Suppressor macrophage treated with lipopolysaccharide for 4 hours (primary cell): Measurements from ENCODE around the gene RBFOX2.

Experiments used
- DNase-seq: peaks from one replicate; pipeline ENCODE4 v3.0.0-alpha.2; 2020

RBFOX2 gene

GRCh38 chr22:35854334-35854733 lies 174.3 kb downstream of the RBFOX2 start:
- no peak for DNase-seq

GRCh38 chr22:35852076-35852475 lies 176.5 kb downstream of the RBFOX2 start:
- DNase-seq, result no peak

- no peak for DNase-seq
These were observed 177.8 kb downstream of the RBFOX2 start for GRCh38 chr22:35850831-35851230.

- DNase-seq, result no peak
These were observed 181.8 kb downstream of the RBFOX2 start for GRCh38 chr22:35846804-35847203.

- no peak for DNase-seq
These were observed 183.7 kb downstream of the RBFOX2 start for GRCh38 chr22:35844886-35845285.

GRCh38 chr22:35842954-35843353 lies 185.7 kb downstream of the RBFOX2 start:
- DNase-seq, result peak; percentile 41

GRCh38 chr22:35842519-35842913 lies 186.1 kb downstream of the RBFOX2 start:
- no peak for DNase-seq

- no peak for DNase-seq
These were observed 186.6 kb downstream of the RBFOX2 start for GRCh38 chr22:35841907-35842518.

- DNase-seq, result peak; percentile 29
These were observed 188.3 kb downstream of the RBFOX2 start for GRCh38 chr22:35840302-35840739.

GRCh38 chr22:35839841-35840301 lies 188.8 kb downstream of the RBFOX2 start:
- DNase-seq, result no peak

- DNase-seq, result peak; percentile 43
These were observed 189.6 kb downstream of the RBFOX2 start for GRCh38 chr22:35838855-35839576.

GRCh38 chr22:35837101-35837727 lies 191.4 kb downstream of the RBFOX2 start:
- no peak for DNase-seq

GRCh38 chr22:35835998-35836691 lies 192.5 kb downstream of the RBFOX2 start:
- no peak for DNase-seq

- DNase-seq, result peak; percentile 25
These were observed 193.2 kb downstream of the RBFOX2 start for GRCh38 chr22:35835267-35835997.

- peak; percentile 25 for DNase-seq
These were observed 194.6 kb downstream of the RBFOX2 start for GRCh38 chr22:35834061-35834460.

GRCh38 chr22:35830305-35830704 lies 198.3 kb downstream of the RBFOX2 start:
- DNase-seq, result no peak

GRCh38 chr22:35824256-35824655 lies 204.4 kb downstream of the RBFOX2 start:
- DNase-seq, result no peak

- no peak for DNase-seq
These were observed 207.0 kb downstream of the RBFOX2 start for GRCh38 chr22:35821654-35822053.

GRCh38 chr22:35819421-35819820 lies 209.2 kb downstream of the RBFOX2 start:
- no peak for DNase-seq

GRCh38 chr22:35818897-35819296 lies 209.7 kb downstream of the RBFOX2 start:
- no peak for DNase-seq

- DNase-seq, result no peak
These were observed 216.0 kb downstream of the RBFOX2 start for GRCh38 chr22:35812600-35812999.

GRCh38 chr22:35811670-35812069 lies 217.0 kb downstream of the RBFOX2 start:
- DNase-seq, result no peak

- DNase-seq, result no peak
These were observed 218.8 kb downstream of the RBFOX2 start for GRCh38 chr22:35809816-35810215.
